Epithelial cell of proximal tubule (primary cell): ENCODE data around the gene OS9. TPM values are rescaled to one million over a fixed set of nuclear protein-coding genes. Genes with fewer than 3 reads are reported as not detected.
"Not testable (repeated sequence)": the region's sequence is repeated elsewhere in the genome, so short reads cannot be mapped to it uniquely, and the experiment has no call there.

Source experiments
- DNase-seq: peaks from one replicate; pipeline ENCODE4 v3.0.0-alpha.2; 2011; ENCODE audit warnings: low read depth
- H3K4me3 ChIP-seq: 2 replicates; pipeline ENCODE4 v1.5.1; 2011; ENCODE audit warnings: low read depth, mild to moderate bottlenecking, low read length
- CTCF ChIP-seq: conservative IDR thresholded peaks from 2 replicates; pipeline ENCODE4 v1.5.1; 2012; ENCODE audit warnings: low read depth, mild to moderate bottlenecking, low read length
- total RNA-seq: library from RNA; depleted of rRNA; stranded (reverse); fragments of >200 nt; gene quantifications from 2 replicates; pipeline ENCODE4 v1.2.3, GENCODE V29; 2015

Gene OS9
- total RNA-seq, 1 donor from 2014 or later = 101 TPM

- no peak overlapping the region for H3K4me3 ChIP-seq
- no peak for DNase-seq
- no peak for TF ChIP-seq CTCF
Measured at GRCh38 chr12:57698414-57698813, 4.5 kb downstream of the OS9 start.

- DNase-seq = no peak
- TF ChIP-seq CTCF = no peak
- H3K4me3 ChIP-seq = no peak overlapping the region
Measured at GRCh38 chr12:57700317-57700716, 6.4 kb downstream of the OS9 start.

GRCh38 chr12:57707250-57707649 lies 13.3 kb downstream of the OS9 start:
- DNase-seq = no peak
- no peak for TF ChIP-seq CTCF
- H3K4me3 ChIP-seq = no peak overlapping the region

- no peak for TF ChIP-seq CTCF
- DNase-seq = no peak
- no peak overlapping the region for H3K4me3 ChIP-seq
Measured at GRCh38 chr12:57708296-57708695, 14.4 kb downstream of the OS9 start.

GRCh38 chr12:57712701-57713100 lies 18.8 kb downstream of the OS9 start:
- DNase-seq = no peak
- no peak overlapping the region for H3K4me3 ChIP-seq
- no peak for TF ChIP-seq CTCF

- DNase-seq = no peak
- no peak for TF ChIP-seq CTCF
- no peak overlapping the region for H3K4me3 ChIP-seq
Measured at GRCh38 chr12:57713209-57713608, 19.3 kb downstream of the OS9 start.

- H3K4me3 ChIP-seq = not testable (repeated sequence)
Measured at GRCh38 chr12:57715036-57715748, 21.3 kb downstream of the OS9 start.

GRCh38 chr12:57715786-57716185 lies 21.9 kb downstream of the OS9 start:
- H3K4me3 ChIP-seq = no peak overlapping the region
- DNase-seq = no peak
- TF ChIP-seq CTCF = no peak

More at GRCh38 chr12:57715036-57715748, 21.3 kb downstream of the OS9 start:
- DNase-seq = not testable (repeated sequence)
